GM13977 (cell line): ENCODE results near the gene TYW1.
"Not testable (repeated sequence)": the region's sequence is repeated elsewhere in the genome, so short reads cannot be mapped to it uniquely, and the experiment has no call there.

Experiments used
- DNase-seq: peaks from one replicate; pipeline ENCODE4 v3.0.0; 2012; ENCODE audit warnings: low spot score
- in situ Hi-C: fragments of 300-500 bp; cut with MboI; formaldehyde crosslinking; loops from one replicate; pipeline ENCODE4 v1.12.0; 2022; ENCODE audit warnings: low sequenced_read_pairs, low pct_unique_long_range_greater_than_20kb, mixed read lengths, inconsistent platforms; ENCODE audit not compliant: unreplicated experiment
- TF ChIP-seq, protein P1 (sequence below): IDR thresholded peaks from 2 replicates; pipeline ENCODE4 v1.5.1; 2012; ENCODE audit warnings: mild to moderate bottlenecking, control low read depth; ENCODE audit not compliant: insufficient read depth; ENCODE audit errors: extremely low read depth, missing control alignments

Gene TYW1, protein sequence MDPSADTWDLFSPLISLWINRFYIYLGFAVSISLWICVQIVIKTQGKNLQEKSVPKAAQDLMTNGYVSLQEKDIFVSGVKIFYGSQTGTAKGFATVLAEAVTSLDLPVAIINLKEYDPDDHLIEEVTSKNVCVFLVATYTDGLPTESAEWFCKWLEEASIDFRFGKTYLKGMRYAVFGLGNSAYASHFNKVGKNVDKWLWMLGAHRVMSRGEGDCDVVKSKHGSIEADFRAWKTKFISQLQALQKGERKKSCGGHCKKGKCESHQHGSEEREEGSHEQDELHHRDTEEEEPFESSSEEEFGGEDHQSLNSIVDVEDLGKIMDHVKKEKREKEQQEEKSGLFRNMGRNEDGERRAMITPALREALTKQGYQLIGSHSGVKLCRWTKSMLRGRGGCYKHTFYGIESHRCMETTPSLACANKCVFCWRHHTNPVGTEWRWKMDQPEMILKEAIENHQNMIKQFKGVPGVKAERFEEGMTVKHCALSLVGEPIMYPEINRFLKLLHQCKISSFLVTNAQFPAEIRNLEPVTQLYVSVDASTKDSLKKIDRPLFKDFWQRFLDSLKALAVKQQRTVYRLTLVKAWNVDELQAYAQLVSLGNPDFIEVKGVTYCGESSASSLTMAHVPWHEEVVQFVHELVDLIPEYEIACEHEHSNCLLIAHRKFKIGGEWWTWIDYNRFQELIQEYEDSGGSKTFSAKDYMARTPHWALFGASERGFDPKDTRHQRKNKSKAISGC

DNA sequence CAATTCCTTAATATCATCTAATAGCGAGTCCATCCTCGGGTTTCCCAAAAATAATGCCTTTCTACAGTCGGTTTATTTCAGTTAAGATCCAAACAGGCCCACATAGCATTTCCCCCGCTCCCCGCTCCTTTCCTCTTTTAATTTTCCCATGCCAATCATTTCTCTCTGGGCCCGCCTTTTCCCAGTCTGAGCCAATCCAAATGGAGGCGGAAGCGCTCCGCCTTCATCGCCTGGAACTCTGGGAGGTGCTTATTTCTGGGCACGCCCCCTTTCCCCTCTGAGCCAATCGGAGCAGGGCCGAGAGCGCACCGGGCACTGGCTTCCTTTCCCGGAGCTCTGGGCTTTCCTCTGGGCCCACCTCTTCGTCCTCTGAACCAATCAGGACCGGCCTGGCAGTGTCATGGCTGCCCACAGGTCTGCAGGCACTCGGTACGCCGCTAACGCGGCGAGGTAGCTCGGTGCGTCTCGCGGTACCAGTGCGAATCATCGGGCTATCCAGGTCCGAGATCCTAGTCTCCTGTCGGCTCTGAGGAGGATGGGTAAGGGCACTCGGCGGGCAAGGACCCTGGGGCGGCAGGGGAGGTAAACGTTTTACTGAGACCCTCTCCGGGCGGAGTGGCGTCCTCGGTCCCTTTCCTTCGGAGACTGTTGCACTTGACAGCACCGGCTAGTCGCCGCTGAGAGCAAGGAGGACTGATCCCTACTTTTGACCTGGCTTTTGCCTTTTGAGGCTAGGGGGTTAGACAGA, at the start of gene TYW1:
TSS of gene TYW1 (plus strand) at position 390 of the 748 bp plus-strand sequence. CDS start at position 536, 146 bp downstream.
- DNase-seq: peak; percentile 71
- in situ Hi-C loops: not testable (repeated sequence)

DNA sequence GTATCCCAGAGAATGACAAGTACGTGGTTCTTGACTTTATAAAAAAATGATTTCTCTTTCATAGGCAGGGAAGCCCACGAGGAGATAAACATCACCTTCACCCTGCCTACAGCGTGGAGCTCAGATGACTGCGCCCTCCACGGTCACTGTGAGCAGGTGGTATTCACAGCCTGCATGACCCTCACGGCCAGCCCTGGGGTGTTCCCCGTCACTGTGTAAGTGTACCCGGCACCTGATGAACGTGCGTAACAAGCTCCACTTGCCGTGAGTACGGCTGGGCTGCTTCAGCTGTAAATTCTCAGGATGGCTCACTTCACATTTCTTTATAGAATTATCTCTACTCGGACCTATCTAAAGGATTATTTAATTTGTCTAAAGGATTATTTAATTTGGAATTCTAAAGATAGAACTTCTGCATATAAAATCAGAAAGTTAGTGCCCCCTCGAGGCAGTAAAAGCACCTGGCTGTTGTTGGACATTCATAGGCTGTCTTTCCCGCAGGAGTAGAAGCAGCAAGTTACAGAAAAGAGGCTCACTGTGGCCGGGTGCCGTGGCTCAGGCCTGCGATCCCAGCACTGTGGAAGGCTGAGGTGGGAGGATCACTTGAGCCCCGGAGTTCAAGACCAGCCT, 48.0 kb upstream of the TYW1 start:
- no peak for DNase-seq
- in situ Hi-C loops: no loop called here
- TF ChIP-seq, protein P1, sequence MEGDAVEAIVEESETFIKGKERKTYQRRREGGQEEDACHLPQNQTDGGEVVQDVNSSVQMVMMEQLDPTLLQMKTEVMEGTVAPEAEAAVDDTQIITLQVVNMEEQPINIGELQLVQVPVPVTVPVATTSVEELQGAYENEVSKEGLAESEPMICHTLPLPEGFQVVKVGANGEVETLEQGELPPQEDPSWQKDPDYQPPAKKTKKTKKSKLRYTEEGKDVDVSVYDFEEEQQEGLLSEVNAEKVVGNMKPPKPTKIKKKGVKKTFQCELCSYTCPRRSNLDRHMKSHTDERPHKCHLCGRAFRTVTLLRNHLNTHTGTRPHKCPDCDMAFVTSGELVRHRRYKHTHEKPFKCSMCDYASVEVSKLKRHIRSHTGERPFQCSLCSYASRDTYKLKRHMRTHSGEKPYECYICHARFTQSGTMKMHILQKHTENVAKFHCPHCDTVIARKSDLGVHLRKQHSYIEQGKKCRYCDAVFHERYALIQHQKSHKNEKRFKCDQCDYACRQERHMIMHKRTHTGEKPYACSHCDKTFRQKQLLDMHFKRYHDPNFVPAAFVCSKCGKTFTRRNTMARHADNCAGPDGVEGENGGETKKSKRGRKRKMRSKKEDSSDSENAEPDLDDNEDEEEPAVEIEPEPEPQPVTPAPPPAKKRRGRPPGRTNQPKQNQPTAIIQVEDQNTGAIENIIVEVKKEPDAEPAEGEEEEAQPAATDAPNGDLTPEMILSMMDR: no peak

DNA sequence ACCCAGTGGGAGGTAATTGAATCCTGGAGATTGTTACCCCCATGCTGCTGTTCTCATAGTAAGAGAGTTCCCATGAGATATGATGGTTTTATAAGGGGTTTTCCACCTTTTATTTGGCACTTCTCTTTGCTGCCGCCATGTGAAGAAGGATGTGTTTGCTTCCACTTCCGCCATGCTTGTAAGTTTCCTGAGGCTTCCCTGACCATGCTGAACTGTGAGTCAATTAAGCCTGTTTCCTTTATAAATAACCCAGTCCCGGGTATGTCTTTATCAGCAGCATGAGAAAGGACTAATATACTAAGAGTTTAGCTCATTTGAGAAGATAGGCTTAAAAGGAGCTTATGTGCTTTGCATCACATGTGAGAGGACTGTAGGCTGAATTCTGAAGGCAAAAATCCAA, 46.3 kb upstream of the TYW1 start:
- TF ChIP-seq, protein P1: no peak
- no peak for DNase-seq
- in situ Hi-C loops: no loop called here

DNA sequence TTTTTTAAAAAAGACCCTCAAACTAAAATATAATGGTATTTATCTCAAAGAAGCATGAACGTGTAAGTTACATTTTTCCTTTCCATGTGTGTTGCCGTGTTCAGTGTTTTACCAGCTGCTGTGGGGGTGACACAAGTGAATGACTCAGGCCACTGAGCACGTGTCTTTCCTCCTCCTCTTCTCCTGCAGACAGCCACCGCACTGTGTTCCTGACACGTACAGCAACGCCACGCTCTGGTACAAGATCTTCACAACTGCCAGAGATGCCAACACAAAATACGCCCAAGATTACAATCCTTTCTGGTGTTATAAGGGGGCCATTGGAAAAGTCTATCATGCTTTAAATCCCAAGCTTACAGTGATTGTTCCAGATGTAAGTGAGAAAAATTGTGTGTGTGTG, 45.9 kb upstream of the TYW1 start:
- DNase-seq: no peak
- TF ChIP-seq, protein P1: no peak
- in situ Hi-C loops: no loop called here

DNA sequence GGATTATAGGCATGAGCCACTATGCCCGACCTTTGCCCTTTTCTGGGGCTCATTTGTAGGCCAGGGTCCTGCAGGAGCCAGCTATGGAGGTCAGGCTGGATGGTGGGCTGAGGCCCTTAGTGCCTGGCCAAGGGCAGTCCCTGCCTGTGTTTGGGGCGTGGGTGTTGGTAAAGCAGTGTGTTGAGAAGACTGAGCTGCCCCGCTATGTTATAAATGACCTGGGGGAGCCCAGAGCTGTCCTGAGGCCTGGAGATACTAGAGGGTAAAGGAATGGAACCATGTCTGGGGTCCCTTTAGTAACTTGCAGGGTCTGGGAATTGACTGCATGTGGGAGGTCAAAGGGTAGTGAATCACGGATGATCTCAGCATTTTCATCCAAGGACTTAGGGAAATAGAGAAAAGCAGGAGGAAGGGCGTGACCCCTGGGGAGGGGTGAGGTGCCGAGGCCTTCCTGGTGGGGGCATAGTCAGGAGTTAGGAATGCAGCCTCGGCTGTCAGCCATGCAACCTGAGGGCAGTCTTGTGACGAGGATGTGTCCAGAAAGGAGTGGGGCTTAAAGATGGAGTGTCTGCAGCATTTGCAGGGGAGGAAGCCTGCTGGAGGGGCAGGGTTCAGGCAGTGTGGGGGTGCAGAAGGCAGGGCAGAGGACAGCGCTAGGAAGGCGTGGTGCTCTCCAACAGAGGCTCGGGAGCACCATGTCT, 44.1 kb upstream of the TYW1 start:
- no peak for DNase-seq
- in situ Hi-C loops: no loop called here
- TF ChIP-seq, protein P1: no peak

DNA sequence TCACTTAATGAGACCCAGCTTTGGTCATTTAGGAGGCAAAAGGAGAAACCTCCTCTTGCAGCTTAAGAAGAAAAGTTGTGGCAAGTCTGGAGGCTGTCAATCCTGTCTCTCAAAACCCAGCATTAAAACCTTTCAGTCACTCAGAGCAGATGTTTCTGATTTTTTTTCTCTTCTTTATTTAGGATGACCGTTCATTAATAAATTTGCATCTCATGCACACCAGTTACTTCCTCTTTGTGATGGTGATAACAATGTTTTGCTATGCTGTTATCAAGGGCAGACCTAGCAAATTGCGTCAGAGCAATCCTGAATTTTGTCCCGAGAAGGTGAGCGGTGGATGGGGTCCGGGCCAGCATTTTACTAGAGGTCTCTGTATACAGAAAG, 43.6 kb upstream of the TYW1 start:
- in situ Hi-C loops: no loop called here
- no peak for DNase-seq
- TF ChIP-seq, protein P1: no peak
